C1 segment of cervical spinal cord (tissue), 14 donors: Measurements from ENCODE around the gene GATB.

ENCODE experiments used
- DNase-seq, 14 donors: peaks; one replicate each; lab custom pipeline; 2025; lab: John Stamatoyannopoulos, UW

GATB gene, protein sequence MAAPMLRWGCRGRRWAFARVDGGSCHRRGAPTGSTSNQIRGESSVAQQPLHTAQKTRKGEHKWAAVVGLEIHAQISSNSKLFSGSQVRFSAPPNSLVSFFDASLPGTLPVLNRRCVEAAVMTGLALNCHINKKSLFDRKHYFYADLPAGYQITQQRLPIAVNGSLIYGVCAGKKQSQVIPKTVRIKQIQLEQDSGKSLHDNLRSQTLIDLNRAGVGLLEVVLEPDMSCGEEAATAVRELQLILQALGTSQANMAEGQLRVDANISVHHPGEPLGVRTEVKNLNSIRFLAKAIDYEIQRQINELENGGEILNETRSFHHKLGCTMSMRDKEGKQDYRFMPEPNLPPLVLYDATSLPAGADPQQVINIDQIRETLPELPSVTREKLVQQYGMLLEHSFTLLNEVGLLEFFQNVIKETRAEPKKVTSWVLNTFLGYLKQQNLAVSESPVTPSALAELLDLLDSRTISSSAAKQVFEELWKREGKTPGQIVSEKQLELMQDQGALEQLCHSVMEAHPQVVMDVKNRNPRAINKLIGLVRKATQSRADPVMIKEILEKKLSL

DNA sequence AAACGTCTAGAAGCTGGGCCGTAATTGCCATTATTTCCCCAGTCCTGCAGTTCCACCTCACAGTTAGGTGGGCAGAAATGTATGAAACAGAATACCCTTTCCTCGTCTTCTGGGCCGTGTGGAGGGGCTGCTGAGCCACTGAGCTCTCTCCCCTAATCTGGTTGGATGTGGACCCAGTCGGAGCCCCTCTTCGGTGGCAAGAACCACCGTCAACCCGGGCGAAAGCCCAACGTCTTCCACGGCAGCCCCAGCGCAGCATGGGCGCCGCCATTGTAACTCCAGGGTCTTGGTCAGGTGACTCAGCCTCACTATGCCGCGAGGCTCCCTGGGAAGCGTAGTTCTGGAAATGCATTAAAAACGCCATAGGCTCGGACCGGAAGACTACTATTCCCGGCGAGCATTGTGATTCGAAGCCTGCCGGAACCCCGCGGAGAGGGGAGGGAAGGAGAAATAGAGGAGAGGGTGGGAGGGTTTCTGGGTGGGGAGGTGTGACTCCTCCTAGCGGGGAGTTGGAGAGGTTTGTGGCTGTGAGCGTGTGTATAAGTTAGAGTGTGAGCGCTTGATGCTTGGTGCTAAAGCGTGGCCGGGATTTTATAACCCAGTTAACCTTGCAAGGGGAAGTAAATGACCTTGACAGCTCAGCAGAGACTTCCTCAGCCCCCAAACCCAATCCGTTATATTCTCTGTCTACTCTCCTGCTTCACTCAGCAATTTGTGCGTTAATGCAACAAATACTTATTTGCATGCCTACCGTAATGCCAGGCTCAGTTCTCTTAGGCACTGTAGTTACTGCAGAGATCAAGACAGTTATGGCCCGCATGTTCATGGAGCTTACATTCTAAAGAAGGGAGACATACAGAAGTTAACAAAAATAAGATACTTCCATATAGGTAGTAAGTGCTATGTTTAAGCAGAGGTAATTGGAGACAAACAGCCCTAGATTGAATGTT lies at the start of gene GATB:
Gene GATB, minus strand, starts transcription at position 296 of the 950 bp plus-strand sequence. Its CDS starts 25 bp downstream, at position 271.
- DNase-seq = peak; percentile 46 to 97 (median 92)

DNA sequence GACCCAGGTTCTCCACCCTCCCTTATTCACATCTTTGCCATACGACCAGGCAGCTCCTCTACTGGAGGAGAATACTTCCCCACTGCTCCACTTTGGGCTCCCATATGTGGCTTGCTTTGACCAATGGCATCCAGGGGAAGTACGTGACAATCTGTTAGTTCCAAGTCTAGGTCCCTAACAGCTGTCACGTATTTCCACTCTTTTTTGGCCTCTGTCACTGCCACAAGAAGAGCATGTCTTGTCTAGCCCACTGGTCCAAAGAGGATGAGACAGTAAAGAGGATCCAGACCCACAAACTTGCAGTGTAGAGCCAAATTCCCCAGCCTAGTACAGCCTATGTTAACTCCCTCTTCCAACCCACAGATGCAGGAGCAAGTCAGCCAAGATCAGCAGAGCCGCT lies 49.7 kb upstream of the GATB start:
- DNase-seq = peak in 1 of 14 donors; percentile 59

DNA sequence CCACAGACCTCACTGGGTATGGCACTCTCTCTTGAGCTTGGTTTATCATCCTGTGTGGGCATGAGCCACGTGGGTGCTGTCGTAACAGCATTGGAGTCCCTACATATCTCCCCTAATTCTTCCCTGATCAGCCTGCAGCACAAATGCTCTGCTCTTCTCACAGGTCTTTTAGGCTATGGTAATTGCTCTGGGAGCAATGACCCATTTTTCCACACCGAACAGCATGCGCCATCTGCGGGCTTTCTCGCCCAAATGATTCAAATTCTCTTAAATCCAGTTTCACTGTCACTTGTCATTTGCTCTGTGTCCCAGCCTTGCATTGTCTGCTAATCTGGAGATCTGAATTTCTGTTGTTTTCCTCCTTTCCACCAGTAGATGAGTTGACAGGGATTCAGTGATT lies 48.9 kb upstream of the GATB start:
- peak in 2 of 14 donors; percentile 32 to 92 for DNase-seq

DNA sequence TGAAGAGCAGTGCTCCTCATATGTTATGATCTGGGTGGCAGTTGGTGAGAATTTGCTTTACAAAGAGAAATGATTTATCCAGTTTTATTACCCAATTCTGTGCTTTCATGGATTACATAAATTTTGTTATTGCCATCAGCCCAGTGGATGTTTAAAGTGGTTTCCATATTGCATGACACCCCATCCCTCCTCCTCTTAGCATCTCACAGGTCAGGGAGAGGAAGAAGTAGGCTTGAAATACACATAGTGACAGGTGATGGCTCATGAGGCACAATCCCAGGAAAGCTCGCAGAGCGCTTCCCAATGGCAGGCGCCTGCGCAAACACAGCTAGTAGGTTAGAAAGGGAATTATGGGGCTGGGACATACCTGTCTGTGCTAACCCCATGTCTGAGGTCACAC lies 47.7 kb upstream of the GATB start:
- no peak for DNase-seq

DNA sequence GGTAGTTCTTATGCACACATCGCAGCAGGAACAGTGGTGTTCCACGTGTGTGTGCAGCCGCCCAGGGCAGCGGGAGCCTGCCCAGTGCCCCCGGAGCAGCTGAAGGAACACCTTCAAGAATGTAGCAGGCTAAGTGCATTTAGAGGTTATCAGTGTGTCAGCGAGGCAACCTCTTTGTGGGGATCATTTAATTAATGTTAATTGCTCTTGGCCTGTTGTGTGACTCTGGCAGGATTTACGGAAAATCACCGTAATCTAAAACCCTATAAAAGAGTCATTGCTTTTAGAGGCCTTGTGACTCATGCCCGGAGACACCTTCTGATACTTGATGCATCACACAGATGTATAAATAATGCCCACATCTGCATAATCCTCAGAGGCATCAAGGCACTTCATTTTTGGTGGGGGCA lies 47.3 kb upstream of the GATB start:
- DNase-seq = no peak

GRCh38 chr4:151807220-151807619 lies 46.4 kb upstream of the GATB start:
- DNase-seq = peak in 1 of 14 donors; percentile 38

DNA sequence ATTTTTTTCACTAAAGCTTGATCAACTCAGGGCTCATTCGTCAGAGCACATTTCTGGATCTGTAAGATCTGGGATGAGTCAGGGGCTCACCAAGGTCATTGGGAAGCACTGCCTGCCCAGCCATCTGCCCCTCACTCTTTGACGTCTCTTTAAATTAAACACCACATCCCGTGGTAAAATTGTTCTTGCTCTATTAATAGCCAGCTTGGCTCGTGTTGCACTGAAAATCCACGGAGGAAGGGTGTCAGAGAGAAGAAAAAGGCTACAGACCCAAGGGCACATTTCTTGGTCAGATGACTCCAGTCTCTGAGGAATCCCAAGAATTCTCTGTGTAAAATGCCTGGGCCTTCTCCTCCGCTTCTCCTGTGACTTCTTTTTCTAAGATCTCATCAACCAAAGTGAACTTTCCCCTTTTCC lies 45.7 kb upstream of the GATB start:
- no peak for DNase-seq

- no peak for DNase-seq
Observed at GRCh38 chr4:151804821-151805220, 44.0 kb upstream of the GATB start.

DNA sequence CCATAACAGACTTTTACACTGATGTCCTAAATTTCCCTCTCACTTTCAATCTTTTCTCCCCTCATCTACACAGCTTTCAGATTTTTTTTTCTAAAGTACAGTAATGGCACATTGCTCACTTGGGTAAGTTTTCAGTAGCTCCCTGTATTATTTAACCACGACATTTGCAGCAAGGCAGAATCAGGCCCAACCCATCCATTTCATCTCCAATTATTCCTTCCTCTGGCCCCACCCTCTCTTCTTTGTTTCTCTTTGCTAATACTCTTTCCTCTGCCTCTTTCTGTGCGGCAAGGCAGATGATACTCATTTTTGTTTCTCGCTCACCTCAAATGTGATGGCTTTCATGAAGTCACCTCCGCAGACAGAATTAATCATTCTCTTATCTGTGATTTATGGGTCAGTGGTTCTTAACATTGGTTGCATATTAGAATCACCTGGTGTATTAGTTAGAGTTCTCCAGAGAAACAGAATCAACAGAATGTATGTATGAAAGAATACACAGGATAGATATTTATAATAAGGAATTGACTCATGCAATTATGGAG lies 43.4 kb upstream of the GATB start:
- DNase-seq = no peak

DNA sequence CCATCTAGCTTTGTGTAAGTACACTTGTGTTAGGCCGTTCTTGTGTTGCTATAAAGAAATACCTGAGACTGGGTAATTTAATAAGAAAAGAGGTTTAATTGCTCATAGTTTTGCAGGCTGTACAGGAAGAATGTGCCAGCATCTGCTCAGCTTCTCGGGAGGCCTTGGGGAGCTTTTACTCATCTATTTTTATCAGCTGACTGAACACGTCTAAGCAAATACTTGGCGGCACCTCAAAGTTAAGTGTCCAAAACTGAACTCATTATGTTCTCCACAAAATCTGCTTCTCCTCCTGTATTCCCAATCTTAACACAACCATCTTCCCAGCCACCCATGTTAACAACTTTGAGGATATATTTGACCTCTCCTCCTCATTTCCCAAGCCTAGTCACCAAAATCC lies 42.4 kb upstream of the GATB start:
- DNase-seq = no peak

- peak in 1 of 14 donors; percentile 1 for DNase-seq
Observed at GRCh38 chr4:151801547-151802516, 41.0 kb upstream of the GATB start.

DNA sequence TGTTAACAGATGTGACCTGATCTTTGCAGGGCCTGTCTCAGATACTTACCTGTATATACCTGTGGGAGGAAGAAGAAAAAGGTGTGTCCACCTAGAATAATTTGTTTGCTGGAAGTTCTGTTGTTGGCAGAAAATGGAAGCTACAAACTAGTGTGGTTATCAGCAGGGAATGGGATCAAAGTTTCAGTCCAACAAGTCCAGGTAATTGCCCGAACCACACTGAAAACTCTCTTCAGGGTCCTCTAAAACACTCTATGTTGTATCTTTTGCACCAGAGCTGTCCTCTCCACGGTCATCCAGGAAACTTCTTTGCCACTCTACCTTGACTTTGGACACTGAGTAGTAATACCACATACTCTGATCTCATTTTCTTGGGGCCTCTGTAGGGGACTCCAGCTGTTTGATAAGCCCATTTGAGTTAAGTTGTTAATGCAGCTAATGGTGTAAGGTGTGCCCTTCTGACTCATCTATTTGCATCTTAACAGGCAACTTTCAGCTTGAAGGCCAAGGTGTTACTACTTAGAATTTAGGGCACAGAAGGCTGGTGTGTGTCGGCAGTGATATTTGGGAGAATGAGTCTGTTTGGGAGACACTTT lies 38.7 kb upstream of the GATB start:
- no peak for DNase-seq

DNA sequence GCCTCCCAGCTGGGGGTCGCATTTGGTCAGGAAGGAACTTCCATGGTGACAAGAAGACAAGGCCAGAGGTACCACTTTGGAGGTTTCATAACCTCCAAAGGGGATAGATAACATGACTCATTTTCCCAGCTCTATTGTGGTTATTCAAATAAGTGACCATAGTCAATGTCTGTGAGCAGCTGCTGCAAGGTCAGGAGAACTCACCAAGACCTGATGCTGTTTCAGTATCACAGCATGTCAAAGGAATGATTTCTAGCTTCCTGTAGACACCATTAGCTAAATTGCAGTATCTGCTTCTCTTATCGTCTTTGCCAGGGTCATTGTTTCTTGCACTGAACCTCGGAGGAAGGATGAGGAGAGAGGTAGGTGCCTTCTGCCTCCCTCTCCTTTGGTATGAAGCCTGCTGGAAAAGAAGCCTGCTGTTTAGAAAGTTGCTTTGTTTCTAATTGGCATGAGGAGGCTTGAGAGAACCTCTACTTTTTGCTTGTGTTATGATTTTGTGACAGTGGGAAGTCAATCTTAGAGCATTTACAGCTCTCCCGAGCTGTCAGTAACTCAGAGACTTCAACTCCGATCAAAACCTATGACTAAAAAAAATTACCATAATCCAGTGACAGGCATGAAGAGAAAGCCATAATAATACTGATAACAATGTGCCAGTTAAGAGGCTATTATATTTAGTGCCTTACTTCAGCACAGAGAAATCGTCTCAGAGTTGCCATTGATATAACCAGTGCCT lies 38.0 kb upstream of the GATB start:
- no peak for DNase-seq

DNA sequence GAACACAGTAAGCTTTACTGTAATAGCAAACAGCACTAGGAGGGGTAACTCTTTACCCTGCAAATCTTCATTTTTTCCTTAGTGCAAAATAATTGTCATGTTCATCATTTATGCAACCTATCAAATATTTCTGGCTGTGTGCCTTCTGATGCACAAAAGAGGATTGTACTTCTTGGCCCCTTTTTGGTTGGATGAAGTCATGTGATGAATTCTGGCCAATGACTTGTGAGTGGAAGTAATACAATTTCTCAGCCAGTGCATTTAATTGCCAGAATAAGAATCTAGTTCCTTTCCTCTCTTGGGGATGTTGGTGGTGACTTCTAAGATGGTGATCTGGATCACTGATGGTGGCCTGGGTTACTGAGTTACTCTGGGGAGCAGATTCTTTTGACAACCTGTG lies 37.0 kb upstream of the GATB start:
- DNase-seq = no peak

DNA sequence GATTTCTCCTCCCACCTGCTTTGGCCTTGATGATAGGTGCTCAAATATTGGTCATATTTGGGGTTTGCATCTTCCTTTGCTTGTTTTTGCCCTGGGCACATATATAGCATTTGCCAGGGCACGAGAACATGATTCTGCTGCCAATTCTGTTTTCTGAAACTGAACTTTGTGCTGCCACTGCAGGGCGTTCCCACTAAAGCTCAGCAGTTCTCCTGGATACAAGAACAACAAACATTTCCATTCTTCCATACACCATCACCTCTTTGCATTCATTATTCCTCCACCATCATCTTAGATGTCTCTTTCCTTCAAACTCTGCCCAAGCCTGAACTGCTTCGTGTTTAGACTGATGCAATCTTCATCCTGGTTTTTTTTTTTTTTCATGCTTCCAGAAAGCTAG lies 36.3 kb upstream of the GATB start:
- DNase-seq = no peak

- no peak for DNase-seq
Observed at GRCh38 chr4:151796106-151796505, 35.3 kb upstream of the GATB start.

DNA sequence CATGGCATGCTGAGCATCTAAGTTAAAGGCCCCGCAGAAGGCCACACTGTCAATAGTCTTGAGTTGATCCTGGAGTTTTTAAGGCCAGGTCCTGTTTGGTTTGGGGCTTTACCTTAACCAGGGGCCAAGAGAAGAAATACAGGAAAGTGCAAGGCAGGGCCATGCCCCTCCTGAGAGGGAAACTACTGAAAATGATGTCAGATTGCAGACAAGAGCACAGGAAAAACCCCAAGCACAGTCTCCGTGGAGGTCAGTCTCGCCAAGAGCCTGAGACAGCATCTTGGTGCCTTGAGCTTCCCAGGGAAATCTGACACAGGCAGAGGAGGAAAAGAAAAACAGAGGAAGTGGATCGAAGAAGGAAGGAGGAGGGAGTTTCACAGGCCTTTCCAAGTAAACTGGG lies 32.2 kb upstream of the GATB start:
- DNase-seq = no peak

- peak in 1 of 14 donors; percentile 38 for DNase-seq
Observed at GRCh38 chr4:151792530-151792929, 31.7 kb upstream of the GATB start.

DNA sequence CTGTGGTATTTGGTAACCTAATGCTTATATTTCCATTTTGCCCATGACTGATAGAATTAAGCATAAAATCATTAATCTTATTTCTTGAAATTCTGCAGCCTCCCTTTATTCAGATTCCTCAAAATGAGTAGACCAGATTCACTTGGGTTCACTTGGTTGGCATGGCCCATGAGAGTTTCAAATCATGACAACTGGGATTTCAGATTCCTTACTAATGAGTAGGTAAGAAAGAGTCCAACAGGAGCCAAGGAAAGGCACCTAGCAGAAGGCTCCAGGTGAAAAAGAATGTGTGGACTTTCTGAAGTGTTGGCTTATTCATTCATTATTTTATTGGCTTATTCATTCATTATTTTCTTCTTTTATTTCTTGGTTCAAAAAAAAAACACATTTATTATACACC lies 27.2 kb upstream of the GATB start:
- DNase-seq = no peak

DNA sequence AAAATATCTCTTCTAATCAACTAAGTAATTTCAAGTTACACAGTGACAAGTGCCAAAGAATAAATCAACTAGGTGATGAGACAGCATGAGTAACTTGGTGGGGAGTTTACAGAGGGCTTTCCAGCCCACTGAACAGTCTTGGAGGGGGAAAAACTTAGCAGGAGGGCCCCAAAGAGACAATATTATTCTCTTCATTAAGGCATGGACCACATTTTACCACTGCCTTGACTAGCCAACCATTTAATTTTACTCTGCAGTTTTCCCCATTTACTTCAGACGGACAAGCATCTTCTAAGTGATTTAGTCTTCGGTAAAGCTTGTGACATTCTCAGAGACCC lies 25.3 kb upstream of the GATB start:
- no peak for DNase-seq
